IPS-NIHi7 (cell line): ENCODE results near the gene MRPL9.

ENCODE experiments used
- DNase-seq: peaks from one replicate; pipeline ENCODE4 v3.0.0; 2012; ENCODE audit warnings: mixed read lengths; ENCODE audit errors: extremely low spot score

MRPL9 gene

GRCh38 chr1:151711044-151711800 is 52.1 kb downstream of the MRPL9 start:
- DNase-seq = no peak

- DNase-seq = peak; percentile 49
These were observed 53.0 kb downstream of the MRPL9 start for GRCh38 chr1:151710187-151710840.
